HT-29 (cell line): ENCODE data around the gene CCDC85C. TPM values are rescaled to one million over a fixed set of nuclear protein-coding genes. Genes with fewer than 3 reads are reported as not detected.

Experiments
- DNase-seq: peaks from one replicate; pipeline ENCODE4 v3.0.0-alpha.2; 2015; ENCODE audit warnings: low spot score
- total RNA-seq: library from RNA; depleted of rRNA; stranded (reverse); fragments of >200 nt; shearing (Covaris generic); gene quantifications from 2 replicates; pipeline ENCODE4 v1.2.3, GENCODE V29; 2014

Gene CCDC85C
- total RNA-seq, 1 experiment from 2014 or later, result 23.8 TPM

- no peak for DNase-seq
These were observed 63.6 kb downstream of the CCDC85C start for GRCh38 chr14:99540196-99541032.

- DNase-seq, result no peak
These were observed 64.5 kb downstream of the CCDC85C start for GRCh38 chr14:99539491-99539890.

- DNase-seq, result no peak
These were observed 65.3 kb downstream of the CCDC85C start for GRCh38 chr14:99538733-99539132.

DNA sequence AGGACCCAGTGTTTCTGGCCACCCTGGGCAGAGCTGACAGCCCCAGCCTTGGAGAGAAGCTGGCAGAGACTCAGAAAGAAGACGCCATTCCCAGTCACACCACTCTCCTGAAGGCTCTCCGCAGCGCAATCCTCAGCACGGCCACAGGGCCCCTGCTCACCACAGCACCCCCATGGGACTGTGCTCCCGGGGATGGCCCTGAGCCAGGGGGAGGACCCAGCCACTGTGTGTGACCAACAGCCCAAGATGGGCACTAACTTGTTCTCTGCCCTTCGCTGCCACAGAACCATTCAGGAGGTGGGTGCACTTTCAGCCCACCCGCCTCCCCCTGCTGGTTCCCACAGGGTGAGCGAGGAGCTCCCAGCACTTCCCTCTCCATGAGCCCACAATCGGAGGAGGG, 65.7 kb downstream of the CCDC85C start:
- no peak for DNase-seq

GRCh38 chr14:99537399-99537798, 66.6 kb downstream of the CCDC85C start:
- DNase-seq, result peak; percentile 64

DNA sequence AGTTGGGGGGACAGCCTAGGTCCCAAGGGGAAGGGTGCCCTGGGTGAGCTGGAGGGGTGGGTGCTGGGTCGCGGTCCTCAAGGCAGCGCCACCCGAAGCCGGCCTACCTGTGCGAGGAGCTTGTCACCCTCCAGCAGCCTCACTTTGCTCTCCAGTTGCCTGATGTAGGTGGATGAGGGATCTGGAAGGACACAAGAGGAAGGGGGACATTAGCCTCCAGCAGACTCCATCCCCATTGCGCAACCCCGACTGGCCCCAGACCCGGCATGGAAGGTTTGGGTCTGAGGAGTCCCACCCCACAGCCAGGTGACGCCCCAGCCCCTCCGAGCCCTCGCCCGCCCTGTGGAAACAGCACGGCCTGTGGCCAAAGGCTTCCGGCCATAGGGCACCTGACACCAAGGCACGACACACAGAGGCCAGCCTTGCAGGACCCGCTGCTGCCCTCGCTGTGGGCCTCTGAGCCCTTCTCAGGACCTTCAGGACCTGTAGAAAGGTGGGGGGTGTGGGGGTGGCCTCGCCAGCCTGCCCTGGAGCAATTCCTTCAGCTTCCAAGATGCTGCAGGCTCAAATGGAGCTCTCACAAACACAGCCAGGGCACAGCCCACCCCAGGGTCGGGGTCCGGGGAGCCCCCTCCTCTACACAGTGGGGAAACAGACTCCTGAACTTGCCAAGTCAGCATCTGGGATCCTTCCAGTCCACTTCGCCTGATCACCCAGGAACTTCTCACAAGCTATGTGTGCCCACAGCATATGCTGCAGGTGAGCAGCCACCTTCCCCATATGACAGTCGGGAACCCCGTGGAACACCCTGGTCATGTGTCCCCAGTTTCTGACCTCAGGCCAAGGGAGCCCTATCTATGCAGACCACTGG, 67.9 kb downstream of the CCDC85C start:
- no peak for DNase-seq

- DNase-seq, result no peak
These were observed 68.6 kb downstream of the CCDC85C start for GRCh38 chr14:99535448-99535847.

GRCh38 chr14:99534863-99535262, 69.1 kb downstream of the CCDC85C start:
- DNase-seq, result peak; percentile 62

DNA sequence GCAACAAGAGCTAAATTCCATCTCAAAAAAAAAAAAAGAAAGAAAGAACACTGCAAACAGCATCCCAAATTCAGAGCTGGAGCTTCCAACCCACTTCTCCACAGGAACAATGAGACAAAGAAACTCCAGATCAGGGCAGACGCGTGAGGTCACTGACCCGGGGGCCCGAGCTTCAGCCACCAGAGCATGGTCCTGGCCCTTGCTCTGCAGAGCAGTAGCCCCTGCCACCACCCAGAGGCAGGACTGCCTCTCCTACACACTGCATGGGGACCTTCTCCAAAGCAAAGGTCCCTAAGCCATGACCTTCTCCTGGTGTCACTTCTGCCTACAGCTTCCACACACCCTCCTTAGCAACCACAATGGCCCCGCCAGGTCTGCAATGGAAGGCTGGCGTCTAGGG, 69.7 kb downstream of the CCDC85C start:
- DNase-seq, result no peak

- no peak for DNase-seq
These were observed 71.7 kb downstream of the CCDC85C start for GRCh38 chr14:99532310-99532709.

GRCh38 chr14:99531251-99532096, 72.5 kb downstream of the CCDC85C start:
- no peak for DNase-seq

GRCh38 chr14:99530407-99531155, 73.4 kb downstream of the CCDC85C start:
- no peak for DNase-seq

DNA sequence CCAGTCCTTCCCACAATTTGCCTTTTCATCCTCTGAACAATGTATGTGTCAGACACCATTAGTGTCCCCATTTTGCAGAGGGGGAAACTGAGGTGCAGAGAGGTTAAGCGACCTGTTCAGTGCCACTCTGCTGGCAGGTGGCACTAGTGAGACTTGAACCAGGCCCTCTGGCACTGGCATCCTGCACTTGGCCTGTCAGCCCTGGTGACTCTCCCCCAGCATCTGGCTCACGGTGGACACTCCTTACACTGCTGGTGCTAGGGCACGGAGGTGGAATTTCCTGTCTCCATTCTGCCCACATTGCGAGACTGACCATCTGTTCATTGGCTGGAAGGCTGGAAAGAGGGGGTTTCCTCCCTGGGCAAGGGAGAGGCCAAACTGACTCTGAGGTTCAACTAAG, 74.1 kb downstream of the CCDC85C start:
- no peak for DNase-seq

- no peak for DNase-seq
These were observed 76.5 kb downstream of the CCDC85C start for GRCh38 chr14:99527427-99528076.

GRCh38 chr14:99527026-99527425, 77.0 kb downstream of the CCDC85C start:
- no peak for DNase-seq

DNA sequence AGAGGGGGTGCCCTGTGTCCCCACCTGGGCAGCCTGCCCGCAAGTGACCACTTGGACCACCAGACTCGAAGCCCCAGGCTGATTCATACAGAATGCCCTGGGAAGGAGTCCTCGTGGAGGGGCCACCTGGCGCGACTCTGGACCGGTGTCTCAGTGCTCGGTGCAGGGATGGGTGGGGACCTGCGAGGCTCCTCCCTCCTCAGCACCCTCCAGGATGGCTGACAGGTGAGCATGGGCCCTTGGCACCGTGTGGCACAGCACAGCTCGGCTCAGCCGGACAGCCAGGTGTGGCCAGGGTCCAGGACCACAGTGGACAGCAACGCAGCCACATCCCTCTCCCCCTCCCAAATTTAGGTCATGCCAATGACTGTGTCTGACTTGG, 78.3 kb downstream of the CCDC85C start:
- no peak for DNase-seq

DNA sequence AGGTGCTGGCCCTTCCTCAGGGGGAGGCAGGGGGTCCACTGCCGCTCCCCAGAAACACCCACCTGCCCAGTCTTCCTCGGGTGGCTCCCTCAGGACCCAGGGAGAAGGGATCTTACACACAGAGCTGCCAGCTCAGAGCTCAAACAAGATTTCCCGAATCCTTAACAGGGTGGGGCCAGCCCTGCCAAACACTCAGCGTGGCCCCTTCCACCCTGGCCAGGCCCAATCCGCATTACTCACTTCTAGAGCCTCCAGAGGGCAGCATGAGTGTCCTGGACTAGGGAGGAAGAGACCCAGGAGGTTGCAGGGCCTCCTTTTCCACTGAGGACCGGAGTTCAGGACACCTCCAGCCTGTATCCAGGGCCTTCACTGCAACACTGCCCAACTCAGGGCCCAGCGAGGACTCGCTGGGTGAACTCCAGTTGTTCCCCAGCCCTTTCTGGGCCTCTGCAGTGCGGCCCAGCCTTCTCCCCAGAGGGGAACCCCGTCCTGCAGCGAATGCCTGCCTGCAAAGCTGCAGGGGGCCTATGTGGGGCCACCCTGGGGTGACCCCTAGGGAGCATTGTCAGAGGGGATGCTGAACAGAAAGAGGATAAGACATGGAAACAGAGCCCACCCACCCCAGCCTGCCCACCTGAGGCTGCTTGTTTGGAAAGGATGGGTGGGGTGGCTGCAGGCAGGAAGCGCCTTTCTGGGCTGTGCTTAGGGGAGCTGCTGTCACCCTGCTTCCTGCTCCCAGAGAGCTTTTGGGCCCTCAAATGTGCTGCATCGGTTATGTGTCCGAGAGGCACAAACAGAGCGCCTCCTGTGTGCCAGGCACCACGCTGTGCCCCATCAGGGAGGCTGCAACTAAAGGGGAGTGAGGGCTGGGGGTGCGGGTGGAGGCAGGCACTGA, 79.0 kb downstream of the CCDC85C start:
- no peak for DNase-seq

- DNase-seq, result no peak
These were observed 79.8 kb downstream of the CCDC85C start for GRCh38 chr14:99524091-99524661.

DNA sequence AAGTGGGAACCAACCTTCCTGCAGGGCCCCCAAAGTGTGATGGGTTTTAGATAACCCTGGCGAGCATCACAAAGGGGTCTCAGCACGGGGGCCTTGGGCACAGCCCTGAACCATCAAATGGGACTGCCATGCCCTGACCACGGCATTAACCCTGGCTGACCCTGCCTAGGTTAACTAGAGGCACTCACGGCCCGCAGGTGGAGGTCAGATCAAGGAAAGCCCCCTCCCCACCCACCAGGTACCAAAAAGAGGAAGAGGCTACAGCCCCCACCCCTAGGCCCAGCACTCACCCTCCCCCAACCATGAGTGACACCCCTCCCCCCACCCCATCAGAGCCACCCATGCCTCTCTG, 80.3 kb downstream of the CCDC85C start:
- no peak for DNase-seq
